IMR-90 (cell line): ENCODE results near the gene DOCK2.

Source experiments
- CHD1 ChIP-seq: IDR thresholded peaks from 2 replicates; pipeline ENCODE4 v1.6.1; 2012; ENCODE audit warnings: low read depth, low read length, improper control_type of control experiment
- CTCF ChIP-seq: conservative IDR thresholded peaks from 2 replicates; pipeline ENCODE4 v1.5.1; 2012; ENCODE audit warnings: mild to moderate bottlenecking, low read depth, low read length, improper control_type of control experiment
- MAZ ChIP-seq: IDR thresholded peaks from 2 replicates; pipeline ENCODE4 v1.6.1; 2012; ENCODE audit warnings: low read depth, mild to moderate bottlenecking, low read length, improper control_type of control experiment, moderate library complexity, borderline replicate concordance
- MXI1 ChIP-seq: IDR thresholded peaks from 2 replicates; pipeline ENCODE4 v1.6.1; 2012; ENCODE audit warnings: low read depth, mild to moderate bottlenecking, low read length, moderate library complexity, borderline replicate concordance
- POLR2A ChIP-seq: IDR thresholded peaks from 2 replicates; pipeline ENCODE4 v1.6.1; 2012; ENCODE audit warnings: mild to moderate bottlenecking, low read depth, low read length
- USF2 ChIP-seq: fragments of 150-350 bp; IDR thresholded peaks from 2 replicates; pipeline ENCODE4 v1.6.1; 2017; ENCODE audit warnings: mild to moderate bottlenecking, antibody characterized with exemption, low read length, low read depth

- TF ChIP-seq POLR2A (no peak), CTCF (no peak), MXI1 (no peak), MAZ (no peak), USF2 (no peak), CHD1 (no peak)
These were observed 277.7 kb downstream of the DOCK2 start for GRCh38 chr5:169914766-169915165.
